Aorta (tissue), 5 donors: ENCODE results near the gene NKX2-1. TPM values are rescaled to one million over a fixed set of nuclear protein-coding genes. Genes with fewer than 3 reads are reported as not detected.
"Not testable (repeated sequence)": the region's sequence is repeated elsewhere in the genome, so short reads cannot be mapped to it uniquely, and the experiment has no call there.

ENCODE experiments used
- ATAC-seq: fragments of 200-7000 bp; cut with Tn5 transposase; one replicate; pipeline ENCODE4 v1.9.1; 2022; ENCODE audit warnings: moderate library complexity; ENCODE audit not compliant: low FRiP score
- DNase-seq, 2 donors: peaks; one replicate each; pipeline ENCODE4 v3.0.0-alpha.2; 2020
- H3K27ac ChIP-seq, 2 donors: one replicate each; pipeline ENCODE4 v1.5.1; 2013; ENCODE audit warnings: low read length in 2 of 2, mild to moderate bottlenecking in 2 of 2, moderate library complexity in 2 of 2, control low read depth in 1 of 2, inconsistent platforms in 1 of 2, low read depth in 1 of 2
- H3K27me3 ChIP-seq, 2 donors: one replicate each; pipeline ENCODE4 v1.6.1; 2013; ENCODE audit warnings: control low read depth in 1 of 2, low read length in 1 of 2, mild to moderate bottlenecking in 1 of 2, moderate library complexity in 1 of 2; ENCODE audit not compliant: insufficient read depth in 2 of 2, control insufficient read depth in 1 of 2
- H3K36me3 ChIP-seq, 2 donors: one replicate each; pipeline ENCODE4 v1.6.1; 2013; ENCODE audit warnings: control low read depth in 1 of 2, low read length in 1 of 2, mild to moderate bottlenecking in 1 of 2; ENCODE audit not compliant: insufficient read depth in 2 of 2, control insufficient read depth in 1 of 2
- H3K4me1 ChIP-seq, 2 donors: one replicate each; pipeline ENCODE4 v1.6.1; 2013; ENCODE audit warnings: low read length in 2 of 2, control low read depth in 1 of 2, mild to moderate bottlenecking in 1 of 2, moderate library complexity in 1 of 2; ENCODE audit not compliant: insufficient read depth in 2 of 2, control insufficient read depth in 1 of 2
- H3K4me3 ChIP-seq, 2 donors: one replicate each; pipeline ENCODE4 v1.5.1; 2013; ENCODE audit warnings: low read length in 2 of 2, control low read depth in 1 of 2, mild to moderate bottlenecking in 1 of 2
- H3K9me3 ChIP-seq: one replicate; pipeline ENCODE4 v1.6.1; 2013; ENCODE audit warnings: mild to moderate bottlenecking, low read length; ENCODE audit not compliant: control insufficient read depth
- WGBS, 2 donors: extraction: QIAGEN DNeasy Blood & Tissue Kit; methylation state at CpG; one replicate each; pipeline ENCODE4 v1.1.7; 2013; 5-methylcytosine and 5-hydroxymethylcytosine counted together
- intact Hi-C, 2 donors: fragments of 100-400 bp; cut with DNase I; formaldehyde crosslinking; loops; one replicate each; pipeline versions ENCODE4 v1.14.2 to v1.15.0; 2022
- long read RNA-seq, 2 donors: library from polyadenylated mRNA; unstranded; transcript quantifications; one replicate each; pipeline ENCODE4 v2.0.0, GENCODE V29; 2020 to 2021
- polyA plus RNA-seq, 2 donors: library from polyadenylated mRNA; stranded (reverse); fragments of 200-250 nt; gene quantifications; one replicate each; pipeline ENCODE4 v1.2.3, GENCODE V29; 2013
- total RNA-seq, 2 donors: library from RNA; stranded (reverse); fragmentation: NEBNext Ultra II Directional; extraction: Animal tissue kit (Norgen Biotek cat#: 25700); gene quantifications; one replicate each; pipeline ENCODE4 v1.2.1, GENCODE V29; 2021
- donor health status: healthy with polysubstance abuse.
- donor health status: Bipolar disorder and iron deficiency.
- donor health status: DM: no; HTN: no; CAD: no.
- donor health status: DM: no; HTN: no; CAD: no.
- donor health status: DM: yes; HTN: yes; CAD: no.

Gene NKX2-1
- total RNA-seq: not detected
- polyA plus RNA-seq: under 1 TPM in 1 of 2 donors, not detected in 1; 0.13 TPM
- long read RNA-seq, donor 1: 0 reads
- long read RNA-seq, donor 2: 0 reads

- 1 to 2% methylated on average over 35 to 49 of the region's 49 CpGs for WGBS, 2 donors
- no peaks in the 10 kb centered on the region for H3K4me1 ChIP-seq
- no peak for ATAC-seq
- no peaks in the 10 kb centered on the region for H3K36me3 ChIP-seq
- no peaks in the 10 kb centered on the region for H3K9me3 ChIP-seq
- no peak within 1 kb of the TSS for H3K27ac ChIP-seq
- H3K4me3 ChIP-seq: peak within 1 kb of the TSS; percentile 12 to 38
- no peak for DNase-seq
- peaks cover 0 to 4% of the 10 kb centered on the region in 2 donors for H3K27me3 ChIP-seq
- intact Hi-C loops: no loop called here
These were observed at the start of gene NKX2-1 for GRCh38 chr14:36519431-36520321. Gene NKX2-1, minus strand, starts transcription at chr14:36520232. Its CDS starts 103 bp downstream, at chr14:36520129.

GRCh38 chr14:36556811-36557433, 36.9 kb upstream of the NKX2-1 start:
- no peak for DNase-seq
- Histone ChIP-seq H3K4me1 (no peaks in the 10 kb centered on the region), H3K4me3 (no peak overlapping the region), H3K36me3 (no peaks in the 10 kb centered on the region), H3K27me3 (no peaks in the 10 kb centered on the region), H3K27ac (no peak overlapping the region), H3K9me3 (no peaks in the 10 kb centered on the region)
- ATAC-seq: no peak
- WGBS, 2 donors: 61 to 65% methylated on average over 9 of the region's 9 CpGs
- intact Hi-C loops: loop anchor here in 1 of 2 donors (5.0 kb wide), 1 partner anchor 590 kb away; no protein-coding TSS in a partner anchor

DNA sequence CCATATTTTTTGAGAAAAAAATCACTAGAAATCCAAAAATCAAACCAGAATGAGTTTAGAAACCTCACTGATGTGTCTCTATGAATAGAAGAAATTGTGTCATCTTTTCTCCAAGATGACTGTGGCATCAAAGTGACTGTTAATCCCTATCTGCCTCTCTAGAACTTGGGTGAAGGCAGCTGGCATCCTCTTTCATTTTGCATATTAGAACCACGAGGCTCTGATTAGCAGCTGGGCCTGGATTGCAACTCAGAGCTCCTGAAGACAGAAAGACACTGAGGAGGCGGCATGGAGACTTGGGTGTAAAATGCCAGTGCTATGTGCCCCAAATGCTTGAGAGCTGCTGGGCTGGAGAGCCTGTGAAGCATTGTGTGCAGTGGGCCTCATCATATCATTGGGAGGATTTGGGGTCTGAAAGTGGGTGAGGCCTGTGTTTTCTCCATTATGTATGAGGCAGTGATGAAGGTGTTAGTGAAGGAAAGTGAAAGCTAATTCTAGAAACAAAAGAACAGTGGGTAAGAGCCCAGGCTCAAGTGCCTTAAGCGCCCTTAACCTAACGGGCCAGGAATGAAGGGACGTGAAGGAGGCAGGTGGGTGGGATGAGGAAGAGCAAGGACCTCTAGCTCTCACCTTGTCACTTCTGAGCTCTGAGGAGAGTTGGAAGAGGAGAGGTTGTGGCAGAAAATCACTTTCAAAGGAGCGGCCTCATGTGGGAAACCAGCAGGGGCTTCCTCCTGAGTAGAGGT, 36.1 kb upstream of the NKX2-1 start:
- no peaks in the 10 kb centered on the region for H3K4me1 ChIP-seq
- no peaks in the 10 kb centered on the region for H3K9me3 ChIP-seq
- no peak overlapping the region for H3K27ac ChIP-seq
- no peaks in the 10 kb centered on the region for H3K27me3 ChIP-seq
- ATAC-seq (no peak), DNase-seq (no peak)
- intact Hi-C loops: loop anchor here in 1 of 2 donors (5.0 kb wide), 1 partner anchor 591 kb away; no protein-coding TSS in a partner anchor
- H3K36me3 ChIP-seq: no peaks in the 10 kb centered on the region
- H3K4me3 ChIP-seq: no peak overlapping the region
- WGBS, 2 donors: 78 to 80% methylated on average over 6 of the region's 6 CpGs

DNA sequence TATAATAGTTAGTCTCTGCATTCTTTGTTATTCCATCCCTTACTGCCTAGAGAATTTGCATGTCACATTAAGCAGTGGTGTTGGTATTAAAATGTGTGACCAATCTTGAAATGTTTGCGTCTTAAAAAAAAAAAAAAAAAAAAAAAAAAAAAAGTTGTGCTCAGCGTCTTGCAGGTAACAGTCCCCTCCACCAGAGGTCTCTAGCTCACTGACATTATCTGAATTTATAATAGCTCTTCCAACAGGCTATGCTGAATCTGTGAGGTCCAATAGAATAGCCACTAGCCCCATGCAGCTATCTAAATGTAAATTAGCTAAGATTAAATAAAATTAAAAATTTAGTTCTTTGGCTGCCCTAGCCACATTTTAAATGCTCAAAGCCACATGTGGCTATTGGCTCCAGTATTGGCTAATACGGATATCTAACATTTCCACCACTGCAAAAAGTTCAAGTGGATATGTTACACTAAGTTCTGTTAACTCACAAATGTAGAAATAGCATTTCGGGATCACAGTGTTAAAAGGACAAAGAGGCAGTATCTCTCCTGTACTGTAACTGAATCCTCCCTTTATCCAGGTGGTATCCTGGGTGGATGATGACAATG, 33.7 kb upstream of the NKX2-1 start:
- intact Hi-C loops: loop anchor here in 1 of 2 donors (5.0 kb wide), 1 partner anchor 599 kb away; no protein-coding TSS in a partner anchor
- WGBS, 2 donors: 36 to 37% methylated on average over 4 of the region's 4 CpGs
- ATAC-seq: no peak

DNA sequence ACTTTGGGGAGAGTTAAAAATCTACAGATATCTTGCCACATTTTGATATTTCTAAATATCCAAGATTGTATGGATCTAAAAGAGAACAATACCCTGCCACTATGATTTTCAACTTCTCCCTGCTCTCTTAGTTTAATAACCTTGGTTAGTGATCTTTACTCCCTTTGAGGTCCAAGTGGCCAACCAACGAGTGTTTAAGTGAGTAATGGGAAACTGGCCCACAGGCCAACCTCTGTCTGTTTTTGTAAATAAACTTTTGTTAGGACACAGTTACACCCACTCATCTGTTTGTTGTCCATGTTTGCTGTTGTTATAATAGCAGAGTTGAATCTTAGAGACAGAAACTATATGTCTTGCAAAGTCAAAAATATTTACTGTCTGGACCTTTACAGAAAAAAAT, 30.9 kb upstream of the NKX2-1 start:
- H3K9me3 ChIP-seq: no peaks in the 10 kb centered on the region
- H3K4me3 ChIP-seq: no peak overlapping the region
- 11 to 12% methylated on average over 1 of the region's 1 CpG for WGBS, 2 donors
- intact Hi-C loops: loop anchor here in 1 of 2 donors (5.0 kb wide), 1 partner anchor 601 kb away; no protein-coding TSS in a partner anchor
- ATAC-seq (no peak), DNase-seq (no peak)
- H3K36me3 ChIP-seq: no peaks in the 10 kb centered on the region
- H3K4me1 ChIP-seq: no peaks in the 10 kb centered on the region
- no peak overlapping the region for H3K27ac ChIP-seq
- H3K27me3 ChIP-seq: no peaks in the 10 kb centered on the region

More for the DNA sequence above, 33.7 kb upstream of the NKX2-1 start:
- Histone ChIP-seq H3K36me3 (no peaks in the 10 kb centered on the region), H3K27ac (no peak overlapping the region), H3K9me3 (no peaks in the 10 kb centered on the region), H3K4me3 (no peak overlapping the region), H3K4me1 (no peaks in the 10 kb centered on the region), H3K27me3 (no peaks in the 10 kb centered on the region)
- no peak for DNase-seq

- intact Hi-C loops, ATAC-seq, H3K4me1 ChIP-seq, H3K4me3 ChIP-seq, H3K9me3 ChIP-seq, H3K27me3 ChIP-seq, DNase-seq, H3K27ac ChIP-seq, H3K36me3 ChIP-seq: not testable (repeated sequence)
- WGBS, 2 donors: 94 to 96% methylated on average over 16 of the region's 16 CpGs
These were observed 24.2 kb upstream of the NKX2-1 start for GRCh38 chr14:36544280-36544679.

GRCh38 chr14:36538051-36538450, 18.0 kb upstream of the NKX2-1 start:
- ATAC-seq (no peak), DNase-seq (no peak)
- H3K27me3 ChIP-seq: no peaks in the 10 kb centered on the region
- H3K9me3 ChIP-seq: peaks cover 5% of the 10 kb centered on the region
- 46 to 50% methylated on average over 1 of the region's 1 CpG for WGBS, 2 donors
- H3K36me3 ChIP-seq: no peaks in the 10 kb centered on the region
- H3K4me3 ChIP-seq: no peak overlapping the region
- no peaks in the 10 kb centered on the region for H3K4me1 ChIP-seq
- intact Hi-C loops: no loop called here
- no peak overlapping the region for H3K27ac ChIP-seq

DNA sequence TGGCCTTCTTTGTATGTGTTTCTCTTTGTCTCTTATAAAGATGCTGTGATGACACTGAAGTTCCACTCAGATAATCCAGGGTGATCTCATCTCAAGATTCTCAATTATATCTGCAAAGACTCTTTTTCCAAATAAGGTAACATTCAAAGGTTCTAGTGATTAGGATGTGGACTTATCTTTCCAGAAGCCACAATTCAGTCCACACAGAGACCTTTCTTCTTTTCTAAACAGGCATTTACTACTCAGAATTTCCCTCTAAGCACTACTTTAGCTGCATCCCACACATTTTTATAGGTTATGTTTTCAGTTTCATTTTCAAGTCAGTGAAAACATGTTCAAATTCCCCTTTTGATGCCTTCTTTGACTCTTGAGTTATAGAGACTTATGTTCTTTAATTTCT, 9.0 kb upstream of the NKX2-1 start:
- Histone ChIP-seq H3K4me3 (no peak overlapping the region), H3K27me3 (no peaks in the 10 kb centered on the region), H3K36me3 (no peaks in the 10 kb centered on the region), H3K9me3 (no peaks in the 10 kb centered on the region), H3K4me1 (no peaks in the 10 kb centered on the region), H3K27ac (no peak overlapping the region)
- DNase-seq (no peak), ATAC-seq (no peak)
- intact Hi-C loops: no loop called here
